Smooth muscle cell (in vitro differentiated cells): ENCODE results near the gene PDE3A. TPM values are rescaled to one million over a fixed set of nuclear protein-coding genes. Genes with fewer than 3 reads are reported as not detected.

ENCODE experiments used
- DNase-seq: peaks from one replicate; lab custom pipeline; 2025; ENCODE audit not compliant: unreplicated experiment; lab: John Stamatoyannopoulos, UW
- H2AFZ ChIP-seq: fragments of 200-600 bp; sonication (generic); 2 replicates; pipeline ENCODE4 v1.6.0; 2016; ENCODE audit warnings: antibody characterized with exemption, low read depth, mild to moderate bottlenecking
- H3F3A ChIP-seq: fragments of 200-600 bp; sonication (generic); 2 replicates; pipeline ENCODE4 v1.6.0; 2017; ENCODE audit warnings: antibody characterized with exemption, low read depth
- H3K27ac ChIP-seq: fragments of 200-600 bp; sonication (generic); 2 replicates; pipeline ENCODE4 v1.5.1; 2016; ENCODE audit warnings: low read depth, mild to moderate bottlenecking
- H3K27me3 ChIP-seq: fragments of 200-600 bp; sonication (generic); 2 replicates; pipeline ENCODE4 v1.6.1; 2016; ENCODE audit warnings: low read depth, mild to moderate bottlenecking
- H3K36me3 ChIP-seq: fragments of 200-600 bp; sonication (generic); 2 replicates; pipeline ENCODE4 v1.5.1; 2016; ENCODE audit warnings: low read depth
- H3K4me1 ChIP-seq: fragments of 200-600 bp; sonication (generic); 2 replicates; pipeline ENCODE4 v1.5.1; 2016; ENCODE audit warnings: low read depth
- H3K4me2 ChIP-seq: fragments of 200-600 bp; sonication (generic); 2 replicates; pipeline ENCODE4 v1.6.0; 2016; ENCODE audit warnings: mild to moderate bottlenecking
- H3K4me3 ChIP-seq: fragments of 200-600 bp; sonication (generic); 2 replicates; pipeline ENCODE4 v1.5.1; 2016; ENCODE audit warnings: mild to moderate bottlenecking
- H3K79me2 ChIP-seq: fragments of 200-600 bp; sonication (generic); 2 replicates; pipeline ENCODE4 v1.6.0; 2016; ENCODE audit warnings: low read depth, mild to moderate bottlenecking
- H3K9ac ChIP-seq: fragments of 200-600 bp; sonication (generic); 2 replicates; pipeline ENCODE4 v1.6.0; 2016; ENCODE audit warnings: low read depth
- H3K9me3 ChIP-seq: fragments of 200-600 bp; sonication (generic); replicated peaks from 2 replicates; pipeline ENCODE4 v1.5.1; 2016; ENCODE audit warnings: low read depth
- H4K20me1 ChIP-seq: fragments of 200-600 bp; sonication (generic); 2 replicates; pipeline ENCODE4 v1.6.0; 2016; ENCODE audit warnings: low read depth
- WGBS: methylation state at CpG from one replicate; pipeline ENCODE4 v1.1.7; 2016; ENCODE audit warnings: low lambda C conversion rate; 5-methylcytosine and 5-hydroxymethylcytosine counted together
- polyA plus RNA-seq: library from polyadenylated mRNA; unstranded; fragments of >200 nt; fragmentation: Nextera tagmentation; extraction: Ambion mirVana; gene quantifications from 2 replicates; pipeline ENCODE4 v1.2.1, GENCODE V29; 2016
- total RNA-seq: library from RNA; depleted of rRNA; stranded (reverse); fragments of >200 nt; gene quantifications from 2 replicates; pipeline ENCODE4 v1.2.3, GENCODE V29; 2014
- TF ChIP-seq, protein P1 (sequence below): fragments of 200-600 bp; sonication (generic); IDR thresholded peaks from 2 replicates; pipeline ENCODE4 v1.5.1; 2017; ENCODE audit warnings: borderline replicate concordance, mild to moderate bottlenecking, antibody characterized with exemption; ENCODE audit not compliant: insufficient read depth, poor library complexity, severe bottlenecking

PDE3A gene
- total and polyA plus RNA-seq, 2 experiments from 2014 or later: 1.3 to 6.1 TPM

DNA sequence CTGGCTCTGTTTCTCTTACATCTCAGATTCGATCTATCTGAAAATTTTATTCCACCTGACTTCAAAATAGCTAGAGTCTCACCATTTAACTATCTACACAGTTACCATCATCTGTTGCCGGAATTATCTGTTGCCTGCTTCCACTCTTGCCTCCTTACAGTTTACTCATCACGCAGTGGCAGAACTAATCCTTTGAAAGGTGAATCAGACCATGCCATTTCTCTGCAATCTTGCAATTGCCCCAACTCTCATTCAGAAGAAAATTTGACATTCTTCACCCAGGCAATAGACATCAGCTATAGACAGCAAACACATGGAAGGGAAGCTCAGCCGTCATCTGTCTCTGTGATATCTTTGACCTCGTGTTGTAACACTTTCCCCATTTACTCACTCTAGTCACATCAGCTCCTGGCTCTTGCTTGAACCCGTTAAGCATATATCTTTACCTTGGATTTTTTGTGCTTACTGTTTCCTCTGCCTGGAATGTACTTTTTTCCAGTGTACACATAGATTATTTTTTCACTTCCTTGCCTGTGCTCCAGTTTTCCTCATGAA lies 85.5 kb downstream of the PDE3A start:
- 79% methylated on average over 6 of the region's 6 CpGs for WGBS
- H3K4me2 ChIP-seq: no peak overlapping the region

DNA sequence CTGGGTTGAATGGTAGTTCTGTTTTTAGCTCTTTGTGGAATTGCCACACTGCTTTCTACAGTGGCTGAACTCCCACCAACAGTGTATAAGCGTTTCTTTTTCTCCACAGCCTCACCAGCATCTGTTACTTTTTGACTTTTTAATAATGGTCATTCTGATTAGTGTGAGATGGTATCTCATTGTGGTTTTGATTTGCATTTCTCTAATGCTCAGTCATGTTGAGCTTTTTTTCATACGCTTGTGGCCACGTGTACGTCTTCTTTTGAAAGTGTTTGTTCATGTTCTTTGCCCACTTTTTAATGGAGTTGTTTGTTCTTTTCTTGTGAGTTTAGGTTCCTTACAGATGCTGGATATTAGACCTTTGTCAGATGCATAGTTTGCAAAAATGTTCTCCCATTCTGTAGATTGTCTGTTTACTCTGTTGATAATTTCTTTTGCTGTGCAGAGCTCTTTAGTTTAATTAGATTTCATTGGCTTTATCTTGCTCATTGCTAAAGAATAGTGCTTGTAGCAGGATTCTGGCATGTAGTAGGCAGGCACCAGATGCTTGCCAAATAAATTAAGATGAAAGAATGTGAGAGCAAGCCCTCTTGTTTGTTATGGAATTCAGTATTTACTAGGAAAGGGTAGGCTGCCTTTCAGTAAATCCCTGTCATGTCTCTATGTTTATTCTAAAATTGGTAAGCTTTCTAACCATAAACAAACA lies 86.8 kb downstream of the PDE3A start:
- Histone ChIP-seq H3K27me3 (no peaks in the 10 kb centered on the region), H4K20me1 (no peaks in the 10 kb centered on the region), H3K4me3 (no peak overlapping the region), H3K36me3 (no peaks in the 10 kb centered on the region), H3K27ac (no peak overlapping the region), H3K4me2 (no peak overlapping the region), H3K9ac (no peak overlapping the region), H2AFZ (no peak overlapping the region), H3K79me2 (no peaks in the 10 kb centered on the region), H3F3A (no peaks in the 10 kb centered on the region), H3K4me1 (no peaks in the 10 kb centered on the region), H3K9me3 (no peaks in the 10 kb centered on the region)
- 44% methylated on average over 4 of the region's 4 CpGs for WGBS
- TF ChIP-seq, protein P1, sequence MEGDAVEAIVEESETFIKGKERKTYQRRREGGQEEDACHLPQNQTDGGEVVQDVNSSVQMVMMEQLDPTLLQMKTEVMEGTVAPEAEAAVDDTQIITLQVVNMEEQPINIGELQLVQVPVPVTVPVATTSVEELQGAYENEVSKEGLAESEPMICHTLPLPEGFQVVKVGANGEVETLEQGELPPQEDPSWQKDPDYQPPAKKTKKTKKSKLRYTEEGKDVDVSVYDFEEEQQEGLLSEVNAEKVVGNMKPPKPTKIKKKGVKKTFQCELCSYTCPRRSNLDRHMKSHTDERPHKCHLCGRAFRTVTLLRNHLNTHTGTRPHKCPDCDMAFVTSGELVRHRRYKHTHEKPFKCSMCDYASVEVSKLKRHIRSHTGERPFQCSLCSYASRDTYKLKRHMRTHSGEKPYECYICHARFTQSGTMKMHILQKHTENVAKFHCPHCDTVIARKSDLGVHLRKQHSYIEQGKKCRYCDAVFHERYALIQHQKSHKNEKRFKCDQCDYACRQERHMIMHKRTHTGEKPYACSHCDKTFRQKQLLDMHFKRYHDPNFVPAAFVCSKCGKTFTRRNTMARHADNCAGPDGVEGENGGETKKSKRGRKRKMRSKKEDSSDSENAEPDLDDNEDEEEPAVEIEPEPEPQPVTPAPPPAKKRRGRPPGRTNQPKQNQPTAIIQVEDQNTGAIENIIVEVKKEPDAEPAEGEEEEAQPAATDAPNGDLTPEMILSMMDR: no peak
- no peak for DNase-seq

More for the DNA sequence above, 85.5 kb downstream of the PDE3A start:
- Histone ChIP-seq H3K27me3 (no peaks in the 10 kb centered on the region), H3K27ac (no peak overlapping the region), H4K20me1 (no peaks in the 10 kb centered on the region), H3K9ac (no peak overlapping the region), H3K4me3 (no peak overlapping the region), H3K4me1 (peaks cover 4% of the 10 kb centered on the region), H3K9me3 (no peaks in the 10 kb centered on the region), H3F3A (no peaks in the 10 kb centered on the region), H3K79me2 (no peaks in the 10 kb centered on the region), H2AFZ (no peak overlapping the region), H3K36me3 (no peaks in the 10 kb centered on the region)
- no peak for DNase-seq
- TF ChIP-seq, protein P1: no peak

DNA sequence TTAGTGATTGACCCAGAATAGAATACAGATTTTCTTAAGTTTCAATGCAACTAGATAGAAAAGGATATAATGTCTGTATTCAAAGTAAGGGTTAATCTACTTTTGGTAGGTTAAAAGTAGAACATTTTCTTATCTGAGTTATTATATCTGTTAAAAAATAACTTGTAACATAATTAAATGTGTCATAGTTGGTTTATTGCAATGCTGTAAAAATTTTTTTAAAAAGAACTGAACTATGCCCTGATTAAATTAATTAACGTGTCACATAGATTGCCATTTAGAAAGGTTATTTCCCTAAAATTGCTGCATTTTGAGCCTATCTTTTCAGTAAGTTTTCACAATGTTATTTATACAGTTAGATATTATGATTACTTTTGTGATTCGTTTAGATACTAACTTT lies 89.2 kb downstream of the PDE3A start:
- no peak overlapping the region for H2AFZ ChIP-seq
- no peak overlapping the region for H3K4me3 ChIP-seq
- no peaks in the 10 kb centered on the region for H3K79me2 ChIP-seq
- DNase-seq: no peak
- no peak overlapping the region for H3K9ac ChIP-seq
- 94% methylated on average over 2 of the region's 2 CpGs for WGBS
- no peaks in the 10 kb centered on the region for H3F3A ChIP-seq
- no peak overlapping the region for H3K27ac ChIP-seq
- H3K4me2 ChIP-seq: no peak overlapping the region
- no peaks in the 10 kb centered on the region for H3K4me1 ChIP-seq
- TF ChIP-seq, protein P1: no peak
- H4K20me1 ChIP-seq: no peaks in the 10 kb centered on the region
- no peaks in the 10 kb centered on the region for H3K36me3 ChIP-seq
- H3K27me3 ChIP-seq: no peaks in the 10 kb centered on the region
- H3K9me3 ChIP-seq: no peaks in the 10 kb centered on the region

GRCh38 chr12:20458011-20458410 lies 89.7 kb downstream of the PDE3A start:
- Histone ChIP-seq H4K20me1 (no peaks in the 10 kb centered on the region), H3K4me2 (no peak overlapping the region), H3K36me3 (no peaks in the 10 kb centered on the region), H3F3A (no peaks in the 10 kb centered on the region), H2AFZ (no peak overlapping the region), H3K27me3 (no peaks in the 10 kb centered on the region), H3K79me2 (no peaks in the 10 kb centered on the region), H3K9me3 (no peaks in the 10 kb centered on the region), H3K4me1 (no peaks in the 10 kb centered on the region), H3K9ac (no peak overlapping the region), H3K27ac (no peak overlapping the region), H3K4me3 (no peak overlapping the region)
- TF ChIP-seq, protein P1: no peak
- WGBS: 88% methylated on average over 1 of the region's 1 CpG
- DNase-seq: no peak
